Right cardiac atrium (tissue), 5 donors: Measurements from ENCODE around the gene FHIT. TPM values are rescaled to one million over a fixed set of nuclear protein-coding genes. Genes with fewer than 3 reads are reported as not detected.

Source experiments
- ATAC-seq, 2 donors: fragments of 200-7000 bp; cut with Tn5 transposase; one replicate each; pipeline versions ENCODE4 v1.8.0 to v1.9.1; 2020; ENCODE audit warnings: moderate library complexity in 2 of 2, mild to moderate bottlenecking in 1 of 2
- DNase-seq, 3 donors: peaks; one replicate each; pipeline ENCODE4 v3.0.0-alpha.2; 2020
- H3K27ac ChIP-seq: one replicate; pipeline ENCODE4 v1.5.1; 2013; ENCODE audit warnings: mild to moderate bottlenecking, low read length, control low read depth, moderate library complexity
- H3K27me3 ChIP-seq: one replicate; pipeline ENCODE4 v1.6.1; 2013; ENCODE audit not compliant: control insufficient read depth, insufficient read depth
- H3K4me1 ChIP-seq: one replicate; pipeline ENCODE4 v1.6.1; 2013; ENCODE audit warnings: low read length; ENCODE audit not compliant: control insufficient read depth, insufficient read depth
- H3K4me3 ChIP-seq: one replicate; pipeline ENCODE4 v1.5.1; 2013; ENCODE audit warnings: low read length, control low read depth
- H3K9me3 ChIP-seq: one replicate; pipeline ENCODE4 v1.6.1; 2013; ENCODE audit warnings: low read length; ENCODE audit not compliant: control insufficient read depth
- WGBS: extraction: QIAGEN DNeasy Blood & Tissue Kit; methylation state at CpG from one replicate; pipeline ENCODE4 v1.1.7; 2013; 5-methylcytosine and 5-hydroxymethylcytosine counted together
- intact Hi-C, 4 donors: fragments of 100-400 bp; cut with DNase I; formaldehyde crosslinking; loops; one replicate each; pipeline versions ENCODE4 v1.11.0 to v1.14.0; 2022 to 2023
- polyA plus RNA-seq: library from polyadenylated mRNA; stranded (reverse); fragments of 200-250 nt; gene quantifications from one replicate; pipeline ENCODE4 v1.2.3, GENCODE V29; 2013
- total RNA-seq, 4 donors: library from RNA; stranded (reverse); fragmentation: NEBNext Ultra II Directional; extraction: Animal tissue kit (Norgen Biotek cat#: 25700); gene quantifications; one replicate each; pipeline ENCODE4 v1.2.1, GENCODE V29; 2021
- donor health status: healthy with polysubstance abuse.
- donor health status: DM: no; HTN: yes; CAD: no.
- donor health status: DM: no; HTN: no; CAD: no.
- donor health status: DM: no; HTN: yes; CAD: no; lungs with severe emphysema.
- donor health status: DM: yes; HTN: yes; CAD: no.

FHIT gene
- total and polyA plus RNA-seq, 5 donors = 16.5 to 25.8 (median 21.4) TPM

- H3K27ac ChIP-seq = no peak overlapping the region
- no peak for DNase-seq
- intact Hi-C loops = no loop called here
- no peaks in the 10 kb centered on the region for H3K4me1 ChIP-seq
- H3K27me3 ChIP-seq = no peaks in the 10 kb centered on the region
- ATAC-seq = no peak
- no peaks in the 10 kb centered on the region for H3K9me3 ChIP-seq
- no peak overlapping the region for H3K4me3 ChIP-seq
- WGBS = 54% methylated on average over 4 of the region's 4 CpGs
Observed at GRCh38 chr3:60313231-60313798, 937.9 kb downstream of the FHIT start.

- DNase-seq (no peak), ATAC-seq (no peak)
- intact Hi-C loops = no loop called here
- no peaks in the 10 kb centered on the region for H3K9me3 ChIP-seq
- H3K27ac ChIP-seq = no peak overlapping the region
- H3K4me1 ChIP-seq = no peaks in the 10 kb centered on the region
- no peaks in the 10 kb centered on the region for H3K27me3 ChIP-seq
- no peak overlapping the region for H3K4me3 ChIP-seq
- 81% methylated on average over 6 of the region's 6 CpGs for WGBS
Observed at GRCh38 chr3:60309539-60310268, 941.5 kb downstream of the FHIT start.

- H3K27me3 ChIP-seq = no peaks in the 10 kb centered on the region
- no peak overlapping the region for H3K4me3 ChIP-seq
- WGBS = 64% methylated on average over 3 of the region's 3 CpGs
- DNase-seq (no peak), ATAC-seq (no peak)
- H3K27ac ChIP-seq = no peak overlapping the region
- no peaks in the 10 kb centered on the region for H3K4me1 ChIP-seq
- no peaks in the 10 kb centered on the region for H3K9me3 ChIP-seq
- intact Hi-C loops = no loop called here
Observed at GRCh38 chr3:60308808-60309207, 942.4 kb downstream of the FHIT start.

- Histone ChIP-seq H3K9me3 (no peaks in the 10 kb centered on the region), H3K27me3 (no peaks in the 10 kb centered on the region), H3K27ac (no peak overlapping the region), H3K4me1 (no peaks in the 10 kb centered on the region), H3K4me3 (no peak overlapping the region)
- 81% methylated on average over 5 of the region's 5 CpGs for WGBS
- intact Hi-C loops = no loop called here
- ATAC-seq (no peak), DNase-seq (no peak)
Observed at GRCh38 chr3:60307562-60308199, 943.6 kb downstream of the FHIT start.

GRCh38 chr3:60304112-60304511 lies 947.1 kb downstream of the FHIT start:
- no peaks in the 10 kb centered on the region for H3K27me3 ChIP-seq
- H3K4me3 ChIP-seq = no peak overlapping the region
- intact Hi-C loops = no loop called here
- DNase-seq (no peak), ATAC-seq (no peak)
- H3K27ac ChIP-seq = no peak overlapping the region
- no peaks in the 10 kb centered on the region for H3K4me1 ChIP-seq
- H3K9me3 ChIP-seq = no peaks in the 10 kb centered on the region

GRCh38 chr3:60303160-60303559 lies 948.1 kb downstream of the FHIT start:
- no peaks in the 10 kb centered on the region for H3K9me3 ChIP-seq
- peak in 1 of 2 donors; percentile 45 for ATAC-seq
- DNase-seq = no peak
- 49% methylated on average over 3 of the region's 3 CpGs for WGBS
- intact Hi-C loops = no loop called here
- H3K4me1 ChIP-seq = no peaks in the 10 kb centered on the region
- H3K27ac ChIP-seq = no peak overlapping the region
- H3K4me3 ChIP-seq = no peak overlapping the region
- H3K27me3 ChIP-seq = no peaks in the 10 kb centered on the region

- Histone ChIP-seq H3K27ac (no peak overlapping the region), H3K4me1 (no peaks in the 10 kb centered on the region), H3K9me3 (no peaks in the 10 kb centered on the region), H3K4me3 (no peak overlapping the region), H3K27me3 (no peaks in the 10 kb centered on the region)
- DNase-seq (no peak), ATAC-seq (no peak)
- intact Hi-C loops = no loop called here
- 82% methylated on average over 2 of the region's 2 CpGs for WGBS
Observed at GRCh38 chr3:60301142-60301541, 950.1 kb downstream of the FHIT start.

GRCh38 chr3:60298141-60298540 lies 953.1 kb downstream of the FHIT start:
- Histone ChIP-seq H3K4me3 (no peak overlapping the region), H3K9me3 (no peaks in the 10 kb centered on the region), H3K27me3 (no peaks in the 10 kb centered on the region), H3K4me1 (no peaks in the 10 kb centered on the region), H3K27ac (no peak overlapping the region)
- WGBS = 69% methylated on average over 3 of the region's 3 CpGs
- ATAC-seq = no peak
- intact Hi-C loops = no loop called here
- no peak for DNase-seq

- Histone ChIP-seq H3K27ac (no peak overlapping the region), H3K27me3 (no peaks in the 10 kb centered on the region), H3K4me1 (no peaks in the 10 kb centered on the region), H3K9me3 (no peaks in the 10 kb centered on the region), H3K4me3 (no peak overlapping the region)
- DNase-seq = no peak
- intact Hi-C loops = no loop called here
- 46% methylated on average over 3 of the region's 3 CpGs for WGBS
- ATAC-seq = no peak
Observed at GRCh38 chr3:60294181-60294580, 957.1 kb downstream of the FHIT start.

GRCh38 chr3:60291115-60291514 lies 960.1 kb downstream of the FHIT start:
- Histone ChIP-seq H3K4me1 (no peaks in the 10 kb centered on the region), H3K27me3 (no peaks in the 10 kb centered on the region), H3K27ac (no peak overlapping the region), H3K4me3 (no peak overlapping the region), H3K9me3 (no peaks in the 10 kb centered on the region)
- DNase-seq = no peak
- 84% methylated on average over 6 of the region's 6 CpGs for WGBS
- intact Hi-C loops = no loop called here
- no peak for ATAC-seq

- WGBS = 88% methylated on average over 1 of the region's 1 CpG
- Histone ChIP-seq H3K27me3 (no peaks in the 10 kb centered on the region), H3K9me3 (no peaks in the 10 kb centered on the region), H3K4me1 (no peaks in the 10 kb centered on the region), H3K27ac (no peak overlapping the region), H3K4me3 (no peak overlapping the region)
- DNase-seq = no peak
- intact Hi-C loops = no loop called here
- ATAC-seq = no peak
Observed at GRCh38 chr3:60290122-60290492, 961.1 kb downstream of the FHIT start.
